ENCODE measurements around the gene UBP1.
"Not testable (repeated sequence)": the region's sequence is repeated elsewhere in the genome, so short reads cannot be mapped to it uniquely, and the experiment has no call there.

Gene UBP1, protein sequence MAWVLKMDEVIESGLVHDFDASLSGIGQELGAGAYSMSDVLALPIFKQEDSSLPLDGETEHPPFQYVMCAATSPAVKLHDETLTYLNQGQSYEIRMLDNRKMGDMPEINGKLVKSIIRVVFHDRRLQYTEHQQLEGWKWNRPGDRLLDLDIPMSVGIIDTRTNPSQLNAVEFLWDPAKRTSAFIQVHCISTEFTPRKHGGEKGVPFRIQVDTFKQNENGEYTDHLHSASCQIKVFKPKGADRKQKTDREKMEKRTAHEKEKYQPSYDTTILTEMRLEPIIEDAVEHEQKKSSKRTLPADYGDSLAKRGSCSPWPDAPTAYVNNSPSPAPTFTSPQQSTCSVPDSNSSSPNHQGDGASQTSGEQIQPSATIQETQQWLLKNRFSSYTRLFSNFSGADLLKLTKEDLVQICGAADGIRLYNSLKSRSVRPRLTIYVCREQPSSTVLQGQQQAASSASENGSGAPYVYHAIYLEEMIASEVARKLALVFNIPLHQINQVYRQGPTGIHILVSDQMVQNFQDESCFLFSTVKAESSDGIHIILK

DNA sequence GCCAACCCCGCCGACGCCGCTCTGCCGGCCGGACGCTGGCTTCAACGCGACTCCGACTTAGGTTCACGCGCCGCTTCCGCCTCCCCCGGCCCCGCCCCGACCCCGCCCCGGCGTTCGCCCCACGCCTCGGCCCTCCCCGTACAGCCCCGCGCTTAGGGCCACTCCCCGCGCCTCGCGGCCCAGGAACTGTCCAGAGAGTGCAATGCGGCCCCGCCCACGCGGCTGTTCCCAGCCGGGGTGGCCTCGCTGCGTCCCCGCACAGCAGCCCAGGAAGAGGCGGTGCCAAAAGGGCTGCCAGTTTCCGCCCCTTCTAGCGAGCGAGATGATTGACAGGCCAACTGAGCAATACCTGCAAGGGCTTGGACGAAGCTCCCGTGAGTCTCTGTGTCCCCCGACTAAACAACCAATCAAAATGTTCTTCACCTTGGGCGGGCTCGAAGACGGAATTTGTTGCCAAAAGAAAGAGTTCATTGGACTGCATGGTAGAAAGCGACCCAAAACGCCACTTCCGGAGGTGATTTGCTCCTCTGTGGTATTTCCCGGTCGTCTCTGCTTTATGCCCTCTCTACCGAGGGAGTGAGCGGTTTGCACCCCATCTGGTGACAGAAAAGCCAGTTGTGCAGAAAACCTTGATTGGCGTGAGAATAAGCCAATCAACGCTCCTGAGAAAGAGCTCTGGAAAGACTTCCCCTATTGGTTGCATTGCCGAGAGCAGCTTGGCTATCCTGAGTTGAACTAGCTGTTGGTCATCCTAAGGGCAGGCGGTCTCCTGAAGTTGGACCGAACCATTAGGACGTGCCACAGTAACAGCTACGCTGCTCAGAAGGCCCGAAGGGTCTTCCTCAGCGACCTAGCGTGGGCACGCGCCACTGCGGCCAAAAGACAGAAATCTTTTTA is at the start of gene UBP1:
Gene UBP1 (minus strand): TSS at position 78 of the 897 bp plus-strand sequence. CDS start 557 bp downstream, outside the sequence.
- peak within 1 kb of the TSS; percentile 87 to 99 for H3K9ac ChIP-seq (ENCODE audit: low read length in 2 of 2)
- H3K27ac ChIP-seq (ENCODE audit: low read length) = peak within 1 kb of the TSS; percentile 99
- no peaks in the 10 kb centered on the region for H3K27me3 ChIP-seq (ENCODE audit: control insufficient read depth in 1 of 2, insufficient read depth in 2 of 2, low read length in 2 of 2)
- H3K4me3 ChIP-seq (ENCODE audit: low read length in 2 of 2) = peak within 1 kb of the TSS; percentile 87 to 95
- peaks cover 8% of the 10 kb centered on the region for H3K4me1 ChIP-seq (ENCODE audit: control insufficient read depth, insufficient read depth, low read length)
- no peaks in the 10 kb centered on the region for H3K36me3 ChIP-seq (ENCODE audit: control insufficient read depth in 2 of 2, insufficient read depth in 2 of 2, low read length in 2 of 2)
- H3K9me3 ChIP-seq (ENCODE audit: control insufficient read depth in 2 of 2, low read length in 2 of 2) = no peaks in the 10 kb centered on the region

DNA sequence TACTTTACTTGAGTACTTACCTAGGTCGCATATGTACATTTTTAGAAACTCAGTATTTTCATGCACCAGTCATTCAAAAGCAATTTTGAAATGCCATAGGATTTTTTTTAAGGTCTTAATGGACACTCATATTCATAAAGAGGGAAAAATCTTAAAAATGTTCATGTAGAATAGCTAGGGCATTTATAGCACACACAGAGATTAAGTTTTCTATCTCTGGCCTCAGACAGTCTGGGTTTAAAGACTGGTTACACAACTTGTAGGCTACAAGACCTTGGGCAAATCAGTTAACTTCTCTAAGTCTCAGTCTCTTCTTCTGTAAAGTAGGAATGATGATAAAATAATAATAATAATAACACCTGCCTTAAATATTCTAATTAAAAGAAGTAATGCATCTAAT is 48.5 kb upstream of the UBP1 start:
- Histone ChIP-seq H3K4me3 (ENCODE audit: low read length in 2 of 2) (no peak overlapping the region), H3K9ac (ENCODE audit: low read length in 2 of 2) (no peak overlapping the region), H3K27me3 (ENCODE audit: control insufficient read depth in 1 of 2, insufficient read depth in 2 of 2, low read length in 2 of 2) (no peaks in the 10 kb centered on the region), H3K36me3 (ENCODE audit: control insufficient read depth in 2 of 2, insufficient read depth in 2 of 2, low read length in 2 of 2) (no peaks in the 10 kb centered on the region), H3K9me3 (ENCODE audit: control insufficient read depth in 2 of 2, low read length in 2 of 2) (no peaks in the 10 kb centered on the region), H3K27ac (ENCODE audit: low read length) (no peak overlapping the region), H3K4me1 (ENCODE audit: control insufficient read depth, insufficient read depth, low read length) (no peaks in the 10 kb centered on the region)

GRCh38 chr3:33488246-33488645 is 48.0 kb upstream of the UBP1 start:
- no peaks in the 10 kb centered on the region for H3K27me3 ChIP-seq (ENCODE audit: control insufficient read depth in 1 of 2, insufficient read depth in 2 of 2, low read length in 2 of 2)
- H3K9ac ChIP-seq (ENCODE audit: low read length in 2 of 2) = no peak overlapping the region
- H3K9me3 ChIP-seq (ENCODE audit: control insufficient read depth in 2 of 2, low read length in 2 of 2) = no peaks in the 10 kb centered on the region
- H3K4me1 ChIP-seq (ENCODE audit: control insufficient read depth, insufficient read depth, low read length) = no peaks in the 10 kb centered on the region
- H3K36me3 ChIP-seq (ENCODE audit: control insufficient read depth in 2 of 2, insufficient read depth in 2 of 2, low read length in 2 of 2) = no peaks in the 10 kb centered on the region
- no peak overlapping the region for H3K27ac ChIP-seq (ENCODE audit: low read length)
- no peak overlapping the region for H3K4me3 ChIP-seq (ENCODE audit: low read length in 2 of 2)

DNA sequence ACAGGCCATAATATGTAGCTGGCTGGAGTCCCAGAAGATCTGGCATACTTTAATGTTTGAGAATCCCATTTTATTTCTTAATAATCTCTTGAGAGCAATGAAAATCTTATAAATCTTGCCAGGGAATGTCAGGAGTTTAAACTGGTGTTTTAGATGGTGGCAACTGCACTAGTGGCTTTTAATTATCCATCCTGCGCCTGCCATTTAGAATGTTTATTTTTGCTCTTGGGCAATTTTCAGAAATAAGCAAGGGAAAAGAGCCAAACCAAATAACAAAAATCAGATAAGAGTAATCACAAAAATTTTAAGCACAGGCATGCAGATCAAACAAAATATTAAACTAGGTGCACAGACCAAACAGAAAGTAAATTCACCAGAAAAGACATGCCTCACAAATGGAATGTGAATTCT is 41.9 kb upstream of the UBP1 start:
- H3K9ac ChIP-seq (ENCODE audit: low read length in 2 of 2) = no peak overlapping the region
- H3K36me3 ChIP-seq (ENCODE audit: control insufficient read depth in 2 of 2, insufficient read depth in 2 of 2, low read length in 2 of 2) = no peaks in the 10 kb centered on the region
- no peak overlapping the region for H3K27ac ChIP-seq (ENCODE audit: low read length)
- no peaks in the 10 kb centered on the region for H3K4me1 ChIP-seq (ENCODE audit: control insufficient read depth, insufficient read depth, low read length)
- no peaks in the 10 kb centered on the region for H3K27me3 ChIP-seq (ENCODE audit: control insufficient read depth in 1 of 2, insufficient read depth in 2 of 2, low read length in 2 of 2)
- no peaks in the 10 kb centered on the region for H3K9me3 ChIP-seq (ENCODE audit: control insufficient read depth in 2 of 2, low read length in 2 of 2)
- H3K4me3 ChIP-seq (ENCODE audit: low read length in 2 of 2) = no peak overlapping the region

GRCh38 chr3:33474896-33475295 is 34.7 kb upstream of the UBP1 start:
- no peaks in the 10 kb centered on the region for H3K36me3 ChIP-seq (ENCODE audit: control insufficient read depth in 2 of 2, insufficient read depth in 2 of 2, low read length in 2 of 2)
- no peak overlapping the region for H3K9ac ChIP-seq (ENCODE audit: low read length in 2 of 2)
- H3K4me3 ChIP-seq (ENCODE audit: low read length in 2 of 2) = no peak overlapping the region
- H3K9me3 ChIP-seq (ENCODE audit: control insufficient read depth in 2 of 2, low read length in 2 of 2) = no peaks in the 10 kb centered on the region
- H3K27me3 ChIP-seq (ENCODE audit: control insufficient read depth in 1 of 2, insufficient read depth in 2 of 2, low read length in 2 of 2) = no peaks in the 10 kb centered on the region
- H3K4me1 ChIP-seq (ENCODE audit: control insufficient read depth, insufficient read depth, low read length) = no peaks in the 10 kb centered on the region
- H3K27ac ChIP-seq (ENCODE audit: low read length) = no peak overlapping the region

- no peaks in the 10 kb centered on the region for H3K4me1 ChIP-seq (ENCODE audit: control insufficient read depth, insufficient read depth, low read length)
- H3K9me3 ChIP-seq (ENCODE audit: control insufficient read depth in 2 of 2, low read length in 2 of 2) = no peaks in the 10 kb centered on the region
- no peaks in the 10 kb centered on the region for H3K27me3 ChIP-seq (ENCODE audit: control insufficient read depth in 1 of 2, insufficient read depth in 2 of 2, low read length in 2 of 2)
- H3K4me3 ChIP-seq (ENCODE audit: low read length in 2 of 2) = no peak overlapping the region
- no peak overlapping the region for H3K9ac ChIP-seq (ENCODE audit: low read length in 2 of 2)
- no peaks in the 10 kb centered on the region for H3K36me3 ChIP-seq (ENCODE audit: control insufficient read depth in 2 of 2, insufficient read depth in 2 of 2, low read length in 2 of 2)
- H3K27ac ChIP-seq (ENCODE audit: low read length) = no peak overlapping the region
Measured at GRCh38 chr3:33473813-33474212, 33.6 kb upstream of the UBP1 start.

DNA sequence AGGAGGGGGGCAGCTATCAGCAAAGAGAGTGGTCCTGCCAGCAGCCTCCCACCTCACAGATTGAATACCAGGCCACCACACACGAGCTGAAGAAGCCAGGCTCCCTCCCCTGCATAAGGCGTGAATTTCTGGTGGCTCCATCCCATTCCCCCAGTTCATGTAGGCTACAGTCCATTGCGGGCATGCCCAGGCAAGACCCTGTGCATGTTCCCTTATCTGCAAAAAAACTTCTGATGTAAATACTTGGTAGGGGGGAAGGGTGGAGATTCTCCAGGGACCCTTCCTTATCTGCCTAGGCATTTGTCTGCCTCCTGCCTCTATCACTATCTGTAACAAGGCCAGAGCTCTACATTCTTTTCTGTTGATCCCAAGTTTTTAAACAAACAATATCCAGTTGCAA is 27.6 kb upstream of the UBP1 start:
- Histone ChIP-seq H3K4me1 (ENCODE audit: control insufficient read depth, insufficient read depth, low read length) (no peaks in the 10 kb centered on the region), H3K9me3 (ENCODE audit: control insufficient read depth in 2 of 2, low read length in 2 of 2) (no peaks in the 10 kb centered on the region), H3K27me3 (ENCODE audit: control insufficient read depth in 1 of 2, insufficient read depth in 2 of 2, low read length in 2 of 2) (no peaks in the 10 kb centered on the region), H3K9ac (ENCODE audit: low read length in 2 of 2) (no peak overlapping the region), H3K27ac (ENCODE audit: low read length) (no peak overlapping the region), H3K4me3 (ENCODE audit: low read length in 2 of 2) (no peak overlapping the region), H3K36me3 (ENCODE audit: control insufficient read depth in 2 of 2, insufficient read depth in 2 of 2, low read length in 2 of 2) (no peaks in the 10 kb centered on the region)

DNA sequence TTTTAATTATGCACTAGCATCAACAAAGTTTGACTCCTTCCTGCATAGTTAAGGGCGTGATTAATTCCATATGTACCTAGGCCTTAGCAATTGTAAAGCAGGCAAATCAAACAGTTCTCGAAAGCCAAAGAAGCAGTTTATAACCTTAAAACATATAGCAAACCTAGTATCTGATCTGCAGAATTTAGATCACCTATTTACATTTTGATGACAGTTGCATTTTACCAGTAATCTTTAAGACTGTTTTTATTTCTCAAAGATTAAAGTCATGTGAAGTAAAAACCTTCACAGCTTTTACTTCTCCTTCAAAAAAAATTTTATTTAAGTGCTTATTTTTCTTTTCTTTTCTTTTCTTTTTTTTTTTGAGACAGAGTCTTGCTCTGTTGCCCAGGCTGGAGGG is 20.9 kb upstream of the UBP1 start:
- Histone ChIP-seq H3K4me1 (ENCODE audit: control insufficient read depth, insufficient read depth, low read length) (no peaks in the 10 kb centered on the region), H3K9ac (ENCODE audit: low read length in 2 of 2) (no peak overlapping the region), H3K27me3 (ENCODE audit: control insufficient read depth in 1 of 2, insufficient read depth in 2 of 2, low read length in 2 of 2) (no peaks in the 10 kb centered on the region), H3K9me3 (ENCODE audit: control insufficient read depth in 2 of 2, low read length in 2 of 2) (no peaks in the 10 kb centered on the region), H3K4me3 (ENCODE audit: low read length in 2 of 2) (no peak overlapping the region), H3K27ac (ENCODE audit: low read length) (no peak overlapping the region), H3K36me3 (ENCODE audit: control insufficient read depth in 2 of 2, insufficient read depth in 2 of 2, low read length in 2 of 2) (no peaks in the 10 kb centered on the region)

- H3K9me3 ChIP-seq (ENCODE audit: control insufficient read depth in 2 of 2, low read length in 2 of 2); H3K9ac ChIP-seq (ENCODE audit: low read length in 2 of 2); H3K27me3 ChIP-seq (ENCODE audit: control insufficient read depth in 1 of 2, insufficient read depth in 2 of 2, low read length in 2 of 2); H3K27ac ChIP-seq (ENCODE audit: low read length); H3K4me3 ChIP-seq (ENCODE audit: low read length in 2 of 2); H3K36me3 ChIP-seq (ENCODE audit: control insufficient read depth in 2 of 2, insufficient read depth in 2 of 2, low read length in 2 of 2); H3K4me1 ChIP-seq (ENCODE audit: control insufficient read depth, insufficient read depth, low read length): not testable (repeated sequence)
Measured at GRCh38 chr3:33459577-33459976, 19.4 kb upstream of the UBP1 start.

DNA sequence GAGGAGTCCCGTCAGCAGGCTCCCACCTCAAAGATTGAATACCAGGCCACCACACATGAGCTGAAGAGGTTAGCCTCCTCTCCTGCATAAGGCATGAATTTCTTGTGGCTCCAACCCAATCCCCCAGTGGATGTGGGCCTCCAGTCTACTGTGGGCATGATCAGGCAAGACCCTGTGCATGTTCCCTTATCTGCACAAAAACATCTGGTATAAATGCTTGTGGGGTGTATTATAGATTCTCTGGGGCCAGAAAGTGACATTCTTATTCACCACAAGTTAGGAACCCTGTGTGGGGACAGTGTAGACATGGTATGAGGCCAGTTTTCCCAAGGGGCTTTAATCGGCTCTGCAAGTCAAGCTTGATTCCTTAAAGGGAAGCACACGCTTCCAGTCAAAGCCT is 18.2 kb upstream of the UBP1 start:
- H3K36me3 ChIP-seq (ENCODE audit: control insufficient read depth in 2 of 2, insufficient read depth in 2 of 2, low read length in 2 of 2) = no peaks in the 10 kb centered on the region
- H3K27ac ChIP-seq (ENCODE audit: low read length) = no peak overlapping the region
- H3K27me3 ChIP-seq (ENCODE audit: control insufficient read depth in 1 of 2, insufficient read depth in 2 of 2, low read length in 2 of 2) = no peaks in the 10 kb centered on the region
- no peak overlapping the region for H3K4me3 ChIP-seq (ENCODE audit: low read length in 2 of 2)
- H3K9me3 ChIP-seq (ENCODE audit: control insufficient read depth in 2 of 2, low read length in 2 of 2) = no peaks in the 10 kb centered on the region
- H3K9ac ChIP-seq (ENCODE audit: low read length in 2 of 2) = no peak overlapping the region
- no peaks in the 10 kb centered on the region for H3K4me1 ChIP-seq (ENCODE audit: control insufficient read depth, insufficient read depth, low read length)

Measured in stomach smooth muscle (tissue), 2 donors.